HEK293 (cell line): ENCODE measurements around the gene KANSL3.

Source experiments
- CTCF ChIA-PET: fragments of 350-600 bp; formaldehyde crosslinking; extraction: SDS; loops from one replicate; lab custom pipeline; 2021; ENCODE audit warnings: antibody characterized with exemption; lab: Yijun Ruan, JAX
- POLR2A ChIA-PET: fragments of 300-600 bp; formaldehyde crosslinking; extraction: SDS; loops from one replicate; lab custom pipeline; 2020; ENCODE audit warnings: antibody characterized with exemption, inconsistent platforms; lab: Yijun Ruan, JAX
- H3K27ac ChIP-seq: fragments of 200-500 bp; sonication (Bioruptor generic); 2 replicates; pipeline ENCODE4 v1.5.1; 2014; ENCODE audit warnings: low read depth, low read length, control low read depth, inconsistent platforms; ENCODE audit errors: extremely low read depth
- H3K36me3 ChIP-seq, 2 experiments: fragments of 200-500 bp in 1 of 2; sonication (Bioruptor generic) in 1 of 2; 1 replicate in 1 of 2; 2 replicates in 1 of 2; pipeline ENCODE4 v1.5.1; 2014 to 2017; ENCODE audit warnings: inconsistent platforms in 2 of 2, low read length in 2 of 2; ENCODE audit not compliant: control insufficient read depth in 2 of 2, insufficient read depth in 1 of 2
- H3K4me1 ChIP-seq: fragments of 200-500 bp; sonication (Bioruptor generic); 2 replicates; pipeline ENCODE4 v1.5.1; 2014; ENCODE audit warnings: mild to moderate bottlenecking, low read length, inconsistent platforms; ENCODE audit not compliant: control insufficient read depth, insufficient read depth
- H3K4me3 ChIP-seq: 2 replicates; pipeline ENCODE4 v1.5.1; 2011; ENCODE audit warnings: low read depth, mild to moderate bottlenecking, control low read depth, low read length, moderate library complexity
- H3K9me3 ChIP-seq: fragments of 200-500 bp; sonication (Bioruptor generic); 2 replicates; pipeline ENCODE4 v1.5.1; 2014; ENCODE audit warnings: low read depth, low read length, inconsistent platforms; ENCODE audit not compliant: control insufficient read depth, insufficient read depth
- BCL11B ChIP-seq: fragments of 450-650 bp; formaldehyde crosslinking; IDR thresholded peaks from 2 replicates; pipeline ENCODE4 v1.5.1; 2016; ENCODE audit warnings: low read depth, missing biosample characterization, missing genetic modification characterization
- MEIS1 ChIP-seq: sonication (generic); formaldehyde crosslinking; IDR thresholded peaks from 2 replicates; pipeline ENCODE4 v1.8.1; 2022; ENCODE audit warnings: missing genetic modification reagents, mild to moderate bottlenecking, borderline replicate concordance
- ZBTB11 ChIP-seq: fragments of 450-650 bp; formaldehyde crosslinking; conservative IDR thresholded peaks from 2 replicates; pipeline ENCODE4 v1.5.1; 2016; ENCODE audit warnings: low read depth, missing biosample characterization, missing genetic modification characterization
- ZNF248 ChIP-seq: fragments of 450-650 bp; formaldehyde crosslinking; IDR thresholded peaks from 2 replicates; pipeline ENCODE4 v1.5.1; 2017; ENCODE audit warnings: missing biosample characterization, missing genetic modification characterization
- ZNF274 ChIP-seq, 2 experiments: fragments of 200-500 bp in 1 of 2; fragments of 450-650 bp in 1 of 2; sonication (Bioruptor generic) in 1 of 2; formaldehyde crosslinking in 1 of 2; IDR thresholded peaks; 2 replicates each; pipeline versions ENCODE4 v1.5.1 to v1.6.1; 2014 to 2016; ENCODE audit warnings: borderline replicate concordance in 1 of 2, inconsistent platforms in 1 of 2, low read length in 1 of 2, missing biosample characterization in 1 of 2, missing genetic modification characterization in 1 of 2
- ZNF280D ChIP-seq: fragments of 450-650 bp; formaldehyde crosslinking; IDR thresholded peaks from 2 replicates; pipeline ENCODE4 v1.5.1; 2016; ENCODE audit warnings: missing biosample characterization, missing genetic modification characterization
- ZNF518A ChIP-seq: fragments of 450-650 bp; formaldehyde crosslinking; conservative IDR thresholded peaks from 2 replicates; pipeline ENCODE4 v1.5.1; 2016; ENCODE audit warnings: low read depth, missing biosample characterization, missing genetic modification characterization
- ZNF530 ChIP-seq: fragments of 450-650 bp; formaldehyde crosslinking; IDR thresholded peaks from 2 replicates; pipeline ENCODE4 v1.5.1; 2016; ENCODE audit warnings: low read depth, missing biosample characterization, missing genetic modification characterization
- ZSCAN30 ChIP-seq: fragments of 450-650 bp; IDR thresholded peaks from 2 replicates; pipeline ENCODE4 v1.5.1; 2018; ENCODE audit warnings: missing biosample characterization, mild to moderate bottlenecking, missing genetic modification characterization, moderate library complexity

The KANSL3 gene

GRCh38 chr2:96553176-96553956, 84.7 kb downstream of the KANSL3 start:
- no peak overlapping the region for H3K4me3 ChIP-seq
- H3K27ac ChIP-seq, result no peak overlapping the region
- H3K4me1 ChIP-seq, result no peaks in the 10 kb centered on the region
- H3K36me3 ChIP-seq, result peaks cover 0 to 39% of the 10 kb centered on the region in 2 experiments; a peak in 1 of 3 replicates
- CTCF ChIA-PET, result interaction anchor here (0.7 to 3.4 kb wide), 21 partner anchors 9 to 560 kb away, joined by 3 to 27 read pairs (median 6); partner anchors contain the start of genes ANKRD36 and NCAPH
- no peaks in the 10 kb centered on the region for H3K9me3 ChIP-seq
- TF ChIP-seq ZNF274 (IDR thresholded peaks at IDR 0.05; ENCODE audit: low read length) (no peak), ZNF274 (tag by site-specific recombination; IDR thresholded peaks at IDR 0.05; ENCODE audit: borderline replicate concordance) (no peak), ZNF518A (tag by site-specific recombination) (no peak), ZSCAN30 (no peak), ZNF530 (tag by site-specific recombination) (no peak)
- POLR2A ChIA-PET, result interaction anchor here (0.6 to 1.3 kb wide), 2 partner anchors 15 to 40 kb away, joined by 5 to 6 read pairs; no protein-coding TSS in a partner anchor

- H3K9me3 ChIP-seq, result no peaks in the 10 kb centered on the region
- H3K27ac ChIP-seq, result no peak overlapping the region
- H3K36me3 ChIP-seq, result peaks cover 0 to 43% of the 10 kb centered on the region in 2 experiments; a peak in 1 of 3 replicates
- H3K4me3 ChIP-seq, result no peak overlapping the region
- CTCF ChIA-PET, result interaction anchor here (0.9 to 1.9 kb wide), 2 partner anchors 42 to 145 kb away, joined by 6 read pairs; no protein-coding TSS in a partner anchor
- TF ChIP-seq ZNF280D (tag by site-specific recombination) (no peak), BCL11B (no peak), ZBTB11 (tag by site-specific recombination) (no peak), MEIS1 (CRISPR knock-in tag) (no peak), ZNF248 (tag by site-specific recombination) (no peak)
- no peaks in the 10 kb centered on the region for H3K4me1 ChIP-seq
- POLR2A ChIA-PET, result no interaction called here
Measured at GRCh38 chr2:96552315-96553175, 85.6 kb downstream of the KANSL3 start.
